ENCODE data around the gene HERPUD2.

- TF ChIP-seq CTCF (optimal IDR thresholded peaks at IDR 0.05 in 1 of 3, IDR thresholded peaks at IDR 0.05 in 1 of 3, conservative IDR thresholded peaks at IDR 0.05 in 1 of 3; ENCODE audit: extremely low read depth in 1 of 3, insufficient read depth in 2 of 3, low read length in 3 of 3) = no peak
- TF ChIP-seq EZH2 (IDR thresholded peaks at IDR 0.05; ENCODE audit: low read length) = no peak
These were observed 109.9 kb downstream of the HERPUD2 start for GRCh38 chr7:35584990-35585389.
